Astrocyte of the cerebellum (primary cell): ENCODE data around the gene PLEKHM1.
"Not testable (repeated sequence)": the region's sequence is repeated elsewhere in the genome, so short reads cannot be mapped to it uniquely, and the experiment has no call there.

Experiments used
- DNase-seq: peaks from one replicate; pipeline ENCODE4 v3.0.0-alpha.2; 2011; ENCODE audit warnings: low read depth
- H3K4me3 ChIP-seq: 2 replicates; pipeline ENCODE4 v1.5.1; 2011; ENCODE audit warnings: mild to moderate bottlenecking, low read depth, low read length, moderate library complexity
- CTCF ChIP-seq: IDR thresholded peaks from 2 replicates; pipeline ENCODE4 v1.5.1; 2012; ENCODE audit warnings: low read length, low read depth, moderate library complexity, mild to moderate bottlenecking; ENCODE audit errors: missing control alignments
- in situ Hi-C: cut with HindIII; loops from 2 replicates; pipeline ENCODE4 v1.10.0; 2017; ENCODE audit warnings: low sequenced_read_pairs

PLEKHM1 gene

DNA sequence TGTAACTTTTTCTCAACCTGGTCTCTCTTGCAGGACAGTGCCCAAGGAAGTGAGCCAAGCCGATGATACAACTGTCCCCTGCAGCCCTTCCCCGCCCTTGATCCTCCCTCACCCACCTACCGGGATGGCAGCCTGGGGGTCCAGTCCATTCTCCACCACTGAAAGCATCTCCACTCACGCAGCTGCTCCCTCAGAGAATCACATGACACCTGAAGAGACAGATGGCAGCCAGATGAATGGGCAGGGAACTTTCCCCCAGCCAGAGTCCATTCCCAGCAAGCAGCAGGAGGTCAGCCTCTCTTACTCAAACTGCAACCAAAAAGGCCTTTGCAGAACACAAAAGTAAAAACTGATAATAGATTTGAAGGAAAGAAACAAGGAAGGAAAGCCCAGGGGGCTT lies 8.2 kb downstream of the PLEKHM1 start:
- H3K4me3 ChIP-seq, DNase-seq, in situ Hi-C loops: not testable (repeated sequence)

GRCh38 chr17:45475436-45475835 lies 15.1 kb downstream of the PLEKHM1 start:
- DNase-seq, in situ Hi-C loops, H3K4me3 ChIP-seq: not testable (repeated sequence)

GRCh38 chr17:45472249-45472648 lies 18.3 kb downstream of the PLEKHM1 start:
- DNase-seq, H3K4me3 ChIP-seq, in situ Hi-C loops: not testable (repeated sequence)

- DNase-seq, in situ Hi-C loops, H3K4me3 ChIP-seq: not testable (repeated sequence)
Measured at GRCh38 chr17:45469204-45469563, 21.3 kb downstream of the PLEKHM1 start.

- in situ Hi-C loops, DNase-seq, H3K4me3 ChIP-seq: not testable (repeated sequence)
Measured at GRCh38 chr17:45468293-45469203, 22.0 kb downstream of the PLEKHM1 start.

GRCh38 chr17:45461524-45462327 lies 28.8 kb downstream of the PLEKHM1 start:
- DNase-seq, in situ Hi-C loops, H3K4me3 ChIP-seq: not testable (repeated sequence)

- in situ Hi-C loops, DNase-seq, H3K4me3 ChIP-seq: not testable (repeated sequence)
Measured at GRCh38 chr17:45460422-45460821, 30.1 kb downstream of the PLEKHM1 start.

DNA sequence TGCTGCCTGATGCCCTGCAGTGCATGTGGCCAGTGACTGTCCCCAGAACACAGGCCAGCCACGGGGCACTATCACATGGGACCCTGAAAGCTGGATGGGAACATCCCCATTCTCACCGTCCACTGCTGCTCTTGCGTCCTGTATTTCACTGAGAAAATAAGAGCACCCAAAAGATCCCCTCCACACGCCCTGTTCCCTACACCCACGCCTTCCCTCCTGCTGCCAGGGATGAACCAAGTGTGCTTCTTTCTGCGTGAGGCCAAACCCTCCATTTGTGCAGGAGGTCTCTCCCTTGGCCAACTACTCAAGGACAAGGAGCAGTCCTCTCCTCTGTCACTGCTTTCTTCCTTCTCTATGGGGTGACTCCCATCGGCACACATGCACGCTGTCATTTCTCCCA lies 36.2 kb downstream of the PLEKHM1 start:
- in situ Hi-C loops = not testable (repeated sequence)

DNA sequence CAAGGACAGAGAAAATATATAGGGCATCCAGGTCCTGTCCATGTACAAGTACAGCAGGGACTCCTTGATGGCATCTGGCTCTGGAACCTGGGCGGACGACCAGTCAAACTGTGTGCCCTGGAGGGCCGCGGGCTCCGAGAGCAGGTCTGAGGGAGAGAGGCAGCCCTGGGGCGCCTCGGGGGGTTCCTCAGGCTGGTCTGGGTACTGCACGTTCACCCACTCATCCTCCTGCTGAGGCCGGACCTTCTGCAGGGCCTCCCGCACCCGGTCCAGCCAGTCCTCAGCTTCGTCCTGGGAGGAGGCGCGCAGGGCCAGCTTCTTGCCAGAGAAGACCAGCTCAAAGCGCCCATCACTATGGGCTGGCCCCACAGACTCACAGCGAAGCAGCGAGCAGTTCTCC lies 36.8 kb downstream of the PLEKHM1 start:
- in situ Hi-C loops, H3K4me3 ChIP-seq, DNase-seq: not testable (repeated sequence)

More for the DNA sequence above, 36.2 kb downstream of the PLEKHM1 start:
- DNase-seq, H3K4me3 ChIP-seq: not testable (repeated sequence)

- DNase-seq, H3K4me3 ChIP-seq, in situ Hi-C loops: not testable (repeated sequence)
Measured at GRCh38 chr17:45453225-45453534, 37.3 kb downstream of the PLEKHM1 start.

- in situ Hi-C loops, DNase-seq, H3K4me3 ChIP-seq: not testable (repeated sequence)
Measured at GRCh38 chr17:45452329-45453224, 37.9 kb downstream of the PLEKHM1 start.

DNA sequence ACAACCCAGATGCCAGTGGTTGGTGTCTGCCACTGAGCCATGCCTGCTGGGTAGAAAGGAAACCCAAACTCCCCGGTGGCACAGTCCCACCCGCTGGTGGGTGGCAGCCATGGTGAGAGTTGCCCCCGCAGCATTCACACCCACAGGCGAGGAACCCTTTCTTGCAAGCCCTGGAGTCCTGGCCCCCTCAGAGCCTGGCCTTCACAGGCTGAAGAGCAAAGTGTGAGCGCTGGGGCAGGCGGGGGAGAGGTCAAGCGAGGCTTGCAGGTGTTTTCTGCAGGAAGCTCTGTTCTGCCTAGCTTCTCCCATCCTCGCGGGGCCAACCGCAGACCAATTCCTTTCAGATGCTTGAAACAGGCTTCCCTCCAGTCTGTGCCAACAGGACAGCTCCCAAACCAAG lies 38.9 kb downstream of the PLEKHM1 start:
- H3K4me3 ChIP-seq, DNase-seq, in situ Hi-C loops: not testable (repeated sequence)

DNA sequence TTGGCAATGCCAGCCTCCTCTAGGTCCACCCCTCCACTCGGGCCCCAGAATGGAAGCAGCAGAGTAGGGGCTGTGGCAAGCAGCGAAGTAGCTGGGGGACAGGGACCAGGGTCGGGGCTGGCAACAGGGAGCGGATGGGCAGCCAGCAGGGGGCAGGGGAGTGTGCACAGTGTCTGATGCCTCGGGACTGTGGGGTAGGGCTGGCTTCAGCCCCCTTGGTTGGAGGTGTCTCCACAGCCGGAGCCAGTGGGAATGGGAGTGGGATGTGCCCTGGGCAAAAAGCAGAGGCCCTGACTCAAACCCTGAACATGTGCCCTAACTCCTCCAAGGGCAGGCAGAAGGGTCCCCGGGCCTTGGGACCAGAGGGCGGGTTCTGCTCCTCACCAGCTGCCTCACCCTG lies 39.4 kb downstream of the PLEKHM1 start:
- no peak for TF ChIP-seq CTCF
- in situ Hi-C loops = no loop called here
- DNase-seq = no peak
- H3K4me3 ChIP-seq = no peak overlapping the region

GRCh38 chr17:45449708-45450329 lies 40.7 kb downstream of the PLEKHM1 start:
- H3K4me3 ChIP-seq, in situ Hi-C loops, DNase-seq: not testable (repeated sequence)

- H3K4me3 ChIP-seq, in situ Hi-C loops, DNase-seq: not testable (repeated sequence)
Measured at GRCh38 chr17:45449260-45449659, 41.3 kb downstream of the PLEKHM1 start.
